ENCODE results near the gene TAS1R3.

TAS1R3 gene

DNA sequence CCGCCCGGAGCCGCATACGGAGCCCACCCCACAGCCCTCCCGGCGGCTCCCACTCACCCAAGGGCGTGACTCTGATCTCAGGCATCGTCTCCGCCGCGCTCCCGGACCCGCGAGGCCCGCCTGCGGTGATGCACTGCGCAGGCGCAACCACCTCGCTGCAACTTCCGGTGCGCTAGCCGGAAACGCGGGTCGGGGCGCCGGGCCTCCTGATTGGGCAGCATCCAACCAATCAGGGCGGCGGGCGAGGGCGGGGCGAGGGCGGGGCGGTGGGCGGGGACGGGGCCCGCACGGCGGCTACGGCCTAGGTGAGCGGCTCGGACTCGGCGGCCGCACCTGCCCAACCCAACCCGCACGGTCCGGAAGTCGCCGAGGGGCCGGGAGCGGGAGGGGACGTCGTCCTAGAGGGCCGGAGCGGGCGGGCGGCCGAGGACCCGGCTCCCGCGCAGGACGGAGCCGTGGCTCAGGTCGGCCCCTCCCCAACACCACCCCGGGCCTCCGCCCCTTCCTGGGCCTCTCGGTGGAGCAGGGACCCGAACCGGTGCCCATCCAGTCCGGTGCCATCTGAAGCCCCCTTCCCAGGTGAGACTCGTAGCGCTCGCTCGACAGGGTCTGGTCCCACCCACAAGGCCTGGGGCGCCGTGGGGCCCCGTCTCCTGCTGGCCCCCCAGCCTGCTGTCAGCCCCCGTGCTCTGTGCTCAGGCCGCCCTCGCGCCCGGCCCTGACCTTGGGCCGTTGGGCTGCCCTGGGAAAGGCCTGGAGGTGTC lies 6.4 kb upstream of the TAS1R3 start, which contains the start of the genes CPTP and INTS11:
TSS of gene CPTP (plus strand) at position 279 of the 764 bp plus-strand sequence. CDS start 2,109 bp downstream, outside the sequence.
TSS of gene INTS11 (minus strand) at position 137 of the 764 bp plus-strand sequence. CDS start at position 85, 52 bp downstream.
- no peak for DNase-seq

GRCh38 chr1:1325288-1326074 lies 5.6 kb upstream of the TAS1R3 start:
- DNase-seq = no peak

DNA sequence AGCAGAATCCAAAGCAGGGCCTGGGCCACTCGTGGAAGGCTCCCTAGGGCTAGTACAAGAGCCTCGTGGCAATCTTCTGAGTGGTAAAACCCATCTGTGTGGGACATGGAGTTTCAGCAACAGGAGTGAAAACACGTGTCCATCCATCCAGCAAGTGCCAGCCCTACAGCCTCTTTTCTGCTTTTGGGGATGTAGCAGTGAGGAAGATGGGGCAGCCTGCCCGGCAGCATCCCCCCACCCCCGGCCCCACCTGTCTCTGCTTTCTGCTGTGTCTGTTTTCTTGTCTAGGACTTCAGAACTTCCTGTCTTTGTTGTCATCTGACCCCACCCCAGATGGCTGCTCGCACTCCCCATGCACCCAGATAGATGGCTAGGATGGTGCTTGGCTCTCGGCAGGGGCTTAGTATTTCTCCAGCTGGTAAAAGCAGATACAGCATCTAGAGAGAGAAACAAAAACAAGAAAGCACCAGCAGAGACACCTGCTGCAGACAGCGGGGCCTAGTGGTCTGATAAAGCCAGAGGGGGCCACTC lies 4.9 kb upstream of the TAS1R3 start:
- no peak for DNase-seq

DNA sequence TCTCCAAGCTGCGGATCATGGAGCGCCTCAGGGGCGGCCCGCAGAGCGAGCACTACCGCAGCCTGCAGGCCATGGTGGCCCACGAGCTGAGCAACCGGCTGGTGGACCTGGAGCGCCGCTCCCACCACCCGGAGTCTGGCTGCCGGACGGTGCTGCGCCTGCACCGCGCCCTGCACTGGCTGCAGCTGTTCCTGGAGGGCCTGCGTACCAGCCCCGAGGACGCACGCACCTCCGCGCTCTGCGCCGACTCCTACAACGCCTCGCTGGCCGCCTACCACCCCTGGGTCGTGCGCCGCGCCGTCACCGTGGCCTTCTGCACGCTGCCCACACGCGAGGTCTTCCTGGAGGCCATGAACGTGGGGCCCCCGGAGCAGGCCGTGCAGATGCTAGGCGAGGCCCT lies 3.8 kb upstream of the TAS1R3 start:
- no peak for DNase-seq

GRCh38 chr1:1328254-1328653 lies 2.8 kb upstream of the TAS1R3 start:
- DNase-seq = no peak

DNA sequence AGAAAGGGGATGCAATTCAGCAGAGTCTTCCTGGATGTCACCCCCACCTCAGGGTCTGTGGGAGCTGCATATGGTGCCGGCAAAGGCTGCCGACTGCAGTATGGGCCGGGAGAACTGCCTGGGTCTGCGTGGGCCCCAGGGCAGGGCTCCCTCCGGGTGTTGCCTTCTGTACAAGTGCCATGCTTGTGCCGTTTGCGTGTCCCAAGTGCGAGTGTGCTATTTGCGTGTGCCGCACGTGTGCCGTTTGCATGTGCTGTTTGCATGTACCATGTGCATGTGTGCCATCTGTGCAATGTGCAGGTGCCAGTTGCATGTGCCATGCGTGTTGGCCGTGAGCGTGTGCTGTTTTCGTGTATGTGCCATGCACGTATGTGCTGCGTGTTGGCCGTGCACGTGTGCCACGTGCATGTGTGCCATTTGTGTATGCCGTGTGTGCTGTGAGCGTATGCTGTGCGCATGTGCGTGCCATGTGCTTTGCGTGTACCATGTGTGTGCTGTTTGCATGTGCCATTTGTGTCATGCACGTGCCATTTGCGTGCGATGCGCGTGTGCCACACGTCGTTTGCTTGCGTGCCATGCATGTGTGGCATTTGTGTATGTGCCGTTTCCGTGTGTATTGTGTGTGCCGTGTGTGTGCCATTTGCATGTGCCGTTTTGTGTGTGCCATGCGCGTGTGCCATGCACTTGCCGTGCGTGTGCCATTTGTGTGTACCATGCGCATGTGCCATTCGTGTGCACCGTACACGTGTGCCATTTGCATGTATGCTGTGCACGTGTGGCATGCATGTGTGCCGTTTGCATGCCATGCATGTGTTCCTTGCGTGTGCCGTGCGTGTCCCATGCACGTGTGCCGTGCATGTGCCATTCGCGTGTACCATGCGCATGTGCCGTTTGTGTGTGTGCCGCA lies 1.5 kb upstream of the TAS1R3 start:
- no peak for DNase-seq

DNA sequence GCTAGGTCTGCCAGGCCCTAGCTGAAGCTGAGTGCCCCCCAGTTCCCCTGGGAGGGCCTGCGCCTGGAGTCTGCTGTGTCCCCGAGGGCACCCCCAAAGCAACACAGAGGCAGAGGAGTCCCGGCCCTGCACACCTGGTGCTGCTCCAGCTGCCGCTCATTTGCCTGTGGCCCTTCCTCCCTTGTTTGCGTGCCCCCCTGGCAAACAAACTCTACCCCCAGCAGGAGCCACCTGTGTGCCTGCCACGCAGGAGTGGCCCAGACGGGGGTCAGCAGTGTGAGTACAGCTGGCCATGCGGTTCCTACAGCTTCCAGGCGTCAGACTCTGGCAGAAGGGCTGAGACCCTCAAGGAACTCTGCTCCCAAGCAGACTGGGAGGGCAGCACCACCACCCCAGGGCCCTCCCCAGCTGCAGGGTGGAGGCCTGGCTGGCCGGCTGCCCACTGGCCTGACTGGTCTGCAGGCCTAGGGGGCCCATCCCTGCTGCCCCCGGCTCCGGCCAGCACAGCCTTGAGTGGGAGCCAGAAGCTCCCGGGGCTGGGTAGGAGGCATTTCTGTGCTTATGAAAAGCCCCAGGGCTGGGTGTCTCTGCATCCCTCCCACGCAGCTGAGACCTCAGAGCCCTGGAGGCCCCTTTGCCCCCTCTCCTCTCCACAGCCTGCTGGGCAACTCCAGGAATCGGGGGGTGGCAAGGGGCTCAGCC lies 563 bp upstream of the TAS1R3 start:
- DNase-seq = no peak

- DNase-seq = no peak
Measured at GRCh38 chr1:1332031-1332755, 1.1 kb downstream of the TAS1R3 start.

DNA sequence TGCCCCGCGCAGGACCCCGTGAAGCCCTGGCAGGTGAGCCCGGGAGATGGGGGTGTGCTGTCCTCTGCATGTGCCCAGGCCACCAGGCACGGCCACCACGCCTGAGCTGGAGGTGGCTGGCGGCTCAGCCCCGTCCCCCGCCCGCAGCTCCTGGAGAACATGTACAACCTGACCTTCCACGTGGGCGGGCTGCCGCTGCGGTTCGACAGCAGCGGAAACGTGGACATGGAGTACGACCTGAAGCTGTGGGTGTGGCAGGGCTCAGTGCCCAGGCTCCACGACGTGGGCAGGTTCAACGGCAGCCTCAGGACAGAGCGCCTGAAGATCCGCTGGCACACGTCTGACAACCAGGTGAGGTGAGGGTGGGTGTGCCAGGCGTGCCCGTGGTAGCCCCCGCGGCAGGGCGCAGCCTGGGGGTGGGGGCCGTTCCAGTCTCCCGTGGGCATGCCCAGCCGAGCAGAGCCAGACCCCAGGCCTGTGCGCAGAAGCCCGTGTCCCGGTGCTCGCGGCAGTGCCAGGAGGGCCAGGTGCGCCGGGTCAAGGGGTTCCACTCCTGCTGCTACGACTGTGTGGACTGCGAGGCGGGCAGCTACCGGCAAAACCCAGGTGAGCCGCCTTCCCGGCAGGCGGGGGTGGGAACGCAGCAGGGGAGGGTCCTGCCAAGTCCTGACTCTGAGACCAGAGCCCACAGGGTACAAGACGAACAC lies 1.8 kb downstream of the TAS1R3 start:
- no peak for DNase-seq

DNA sequence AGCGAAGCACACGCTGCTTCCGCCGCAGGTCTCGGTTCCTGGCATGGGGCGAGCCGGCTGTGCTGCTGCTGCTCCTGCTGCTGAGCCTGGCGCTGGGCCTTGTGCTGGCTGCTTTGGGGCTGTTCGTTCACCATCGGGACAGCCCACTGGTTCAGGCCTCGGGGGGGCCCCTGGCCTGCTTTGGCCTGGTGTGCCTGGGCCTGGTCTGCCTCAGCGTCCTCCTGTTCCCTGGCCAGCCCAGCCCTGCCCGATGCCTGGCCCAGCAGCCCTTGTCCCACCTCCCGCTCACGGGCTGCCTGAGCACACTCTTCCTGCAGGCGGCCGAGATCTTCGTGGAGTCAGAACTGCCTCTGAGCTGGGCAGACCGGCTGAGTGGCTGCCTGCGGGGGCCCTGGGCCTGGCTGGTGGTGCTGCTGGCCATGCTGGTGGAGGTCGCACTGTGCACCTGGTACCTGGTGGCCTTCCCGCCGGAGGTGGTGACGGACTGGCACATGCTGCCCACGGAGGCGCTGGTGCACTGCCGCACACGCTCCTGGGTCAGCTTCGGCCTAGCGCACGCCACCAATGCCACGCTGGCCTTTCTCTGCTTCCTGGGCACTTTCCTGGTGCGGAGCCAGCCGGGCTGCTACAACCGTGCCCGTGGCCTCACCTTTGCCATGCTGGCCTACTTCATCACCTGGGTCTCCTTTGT lies 2.6 kb downstream of the TAS1R3 start:
- DNase-seq = no peak

DNA sequence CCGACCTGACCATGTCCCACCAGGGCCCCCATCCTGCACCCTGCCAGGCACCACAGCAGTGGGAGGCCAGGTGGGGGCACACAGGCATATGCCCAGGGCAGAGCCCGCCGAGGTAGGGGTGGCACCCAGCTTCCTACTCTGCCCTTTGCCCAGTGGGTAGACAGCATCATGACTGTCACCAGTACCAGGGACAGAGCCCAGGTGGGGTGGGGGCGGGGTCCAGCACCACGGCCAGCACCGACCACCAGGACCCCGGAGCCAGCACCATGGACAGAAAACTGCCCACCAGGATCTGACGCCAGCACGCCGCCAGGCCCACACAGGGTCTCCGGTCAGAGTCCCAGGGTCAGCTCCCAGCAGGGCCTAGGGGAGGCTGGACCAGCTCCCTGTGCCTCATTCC lies 3.8 kb downstream of the TAS1R3 start:
- no peak for DNase-seq

- no peak for DNase-seq
Measured at GRCh38 chr1:1335283-1335682, 4.2 kb downstream of the TAS1R3 start.

DNA sequence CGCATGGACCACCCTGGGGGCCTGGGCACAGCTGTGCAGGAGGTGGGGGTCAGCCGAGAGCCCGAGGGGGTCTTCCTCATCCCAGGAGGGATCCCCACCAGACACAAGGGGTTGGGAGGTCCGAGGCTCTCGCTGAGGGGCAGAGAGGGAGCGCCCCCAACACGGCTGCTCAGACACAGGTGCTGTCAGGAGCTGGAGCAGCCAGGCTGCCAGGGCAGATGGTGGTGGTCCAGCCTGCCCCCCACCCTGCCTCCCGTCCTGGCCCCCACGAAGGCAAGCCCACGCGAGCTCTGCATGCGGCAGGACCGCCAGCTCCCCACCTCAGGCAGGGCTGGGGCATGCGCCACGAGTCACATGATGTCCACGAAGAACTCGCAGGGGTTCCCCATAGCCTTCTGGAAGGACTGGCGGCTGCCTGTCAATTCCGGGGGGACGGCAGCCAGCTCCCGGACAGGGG lies 4.7 kb downstream of the TAS1R3 start:
- no peak for DNase-seq

DNA sequence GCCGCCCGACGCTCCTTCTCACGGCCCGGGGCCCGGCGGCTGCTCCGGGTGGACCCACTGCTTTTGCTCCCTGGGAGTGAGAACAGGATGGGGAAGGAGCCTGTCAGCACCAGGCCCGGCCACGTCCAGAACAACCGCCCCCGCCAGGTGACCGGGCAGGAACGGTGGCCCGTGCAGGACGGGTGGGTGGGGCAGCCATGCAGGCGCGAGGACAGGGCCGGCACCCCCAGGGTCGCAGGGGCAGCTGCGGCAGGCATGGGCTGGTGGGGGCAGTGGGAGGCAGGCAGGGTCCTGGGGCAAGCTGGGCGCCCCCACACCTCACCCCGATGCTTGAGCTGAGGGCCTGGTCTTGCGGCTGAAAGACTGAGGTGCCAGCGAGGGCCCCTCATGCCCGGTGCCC lies 5.4 kb downstream of the TAS1R3 start:
- no peak for DNase-seq

DNA sequence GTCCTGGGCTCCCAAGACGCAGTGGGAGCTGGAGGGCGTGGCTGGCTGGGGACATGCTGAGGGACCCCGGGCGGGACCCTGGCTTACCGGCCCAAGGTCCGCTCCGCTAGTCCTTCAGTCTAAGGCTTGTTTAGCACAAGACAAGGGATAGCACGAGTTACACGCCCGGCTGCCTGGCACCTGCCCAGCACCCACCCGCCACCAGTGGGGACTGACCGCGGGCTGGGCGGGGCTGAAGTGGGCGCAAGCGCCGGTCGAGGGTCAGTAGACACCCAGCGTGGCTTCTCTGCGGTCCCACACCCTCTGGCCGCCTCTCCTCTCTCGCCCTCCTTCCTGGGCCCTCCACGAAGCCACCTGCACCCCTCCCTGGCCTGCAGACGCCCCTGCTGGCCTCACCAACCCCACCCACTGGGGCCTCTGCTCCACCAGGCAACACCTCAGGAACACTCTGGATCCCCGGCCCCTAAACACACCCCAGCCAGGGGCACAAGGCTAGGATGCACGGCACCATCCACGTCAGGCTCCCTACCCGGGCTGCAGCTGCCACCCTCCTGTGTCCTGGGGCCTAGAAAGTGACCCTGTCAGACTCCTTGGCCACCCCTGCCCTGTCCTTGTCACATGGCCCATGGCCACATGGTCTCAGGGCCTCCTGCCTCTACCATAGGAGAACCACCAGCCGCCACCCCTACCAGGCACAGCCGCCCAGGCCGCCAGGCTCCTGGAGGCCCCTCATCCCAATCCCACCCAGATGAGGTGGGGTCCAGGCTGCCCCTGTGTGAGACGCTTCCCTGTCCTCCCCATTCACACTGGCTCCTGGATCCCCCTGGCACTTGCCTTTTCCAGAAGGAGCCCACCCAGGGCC lies 6.1 kb downstream of the TAS1R3 start:
- DNase-seq = no peak

DNA sequence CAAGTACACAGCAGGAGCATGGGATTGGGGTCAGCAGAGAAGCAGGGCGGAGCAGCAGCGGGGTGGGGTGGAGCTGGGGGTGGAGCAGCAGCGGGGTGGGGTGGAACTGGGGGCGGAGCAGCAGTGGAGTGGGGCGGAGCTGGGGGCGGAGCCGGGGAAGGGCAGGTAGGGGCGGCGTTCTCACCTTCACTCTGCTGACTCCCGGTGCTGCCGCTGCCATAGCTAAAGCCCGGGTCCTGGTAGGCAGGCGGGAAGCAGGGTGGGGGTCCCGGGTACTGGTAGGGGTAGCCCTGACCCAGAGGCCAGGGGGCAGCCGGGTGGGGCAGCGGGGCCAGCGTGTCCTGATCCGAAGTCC lies 6.7 kb downstream of the TAS1R3 start:
- no peak for DNase-seq

- no peak for DNase-seq
Measured at GRCh38 chr1:1338278-1338677, 7.2 kb downstream of the TAS1R3 start.

GRCh38 chr1:1340185-1340584 lies 9.1 kb downstream of the TAS1R3 start:
- no peak for DNase-seq

All from NCI-H1436 treated with DMSO at 0.1 percent for 48 hours (cell line).